Keratinocyte (primary cell): Measurements from ENCODE around the gene NPSR1. TPM values are rescaled to one million over a fixed set of nuclear protein-coding genes. Genes with fewer than 3 reads are reported as not detected.

Source experiments
- DNase-seq: peaks from one replicate; pipeline ENCODE4 v3.0.0-alpha.2; 2011; ENCODE audit warnings: low read depth, missing footprints, low spot score
- FAIRE-seq: peaks from 2 replicates; lab custom pipeline; 2011; peaks lifted over from hg19 to GRCh38; lab: Jason Lieb, UNC
- H2AFZ ChIP-seq: 2 replicates; pipeline ENCODE4 v1.6.0; 2012; ENCODE audit warnings: low read length, control low read depth, inconsistent platforms; ENCODE audit not compliant: control insufficient read depth
- H3K27ac ChIP-seq: 2 replicates; pipeline ENCODE4 v1.5.1; 2011; ENCODE audit warnings: low read length; ENCODE audit not compliant: control insufficient read depth, insufficient read depth
- H3K27me3 ChIP-seq: 3 replicates; pipeline ENCODE4 v1.6.0; 2011; ENCODE audit warnings: low read length; ENCODE audit not compliant: control insufficient read depth, insufficient read depth; ENCODE audit errors: extremely low read depth
- H3K36me3 ChIP-seq, 2 experiments: 2 replicates in 1 of 2; 3 replicates in 1 of 2; pipeline ENCODE4 v1.5.1; 2011; ENCODE audit warnings: low read length in 2 of 2, mild to moderate bottlenecking in 1 of 2; ENCODE audit not compliant: control insufficient read depth in 2 of 2, insufficient read depth in 2 of 2; ENCODE audit errors: extremely low read depth in 1 of 2
- H3K4me1 ChIP-seq: 3 replicates; pipeline ENCODE4 v1.5.1; 2011; ENCODE audit warnings: low read length; ENCODE audit not compliant: control insufficient read depth, insufficient read depth; ENCODE audit errors: extremely low read depth
- H3K4me2 ChIP-seq: 3 replicates; pipeline ENCODE4 v1.6.0; 2011; ENCODE audit warnings: low read depth, low read length; ENCODE audit not compliant: control insufficient read depth, insufficient read depth; ENCODE audit errors: extremely low read depth
- H3K4me3 ChIP-seq, 3 experiments: fragments of 200-600 bp in 1 of 3; sonication (generic) in 1 of 3; 2 replicates in 2 of 3; 3 replicates in 1 of 3; pipeline ENCODE4 v1.5.1; 2011 to 2016; ENCODE audit warnings: low read length in 3 of 3, mild to moderate bottlenecking in 3 of 3, control low read depth in 2 of 3, inconsistent platforms in 1 of 3, low read depth in 1 of 3, mixed read lengths in 1 of 3, mixed run types in 1 of 3, moderate library complexity in 1 of 3; ENCODE audit not compliant: control insufficient read depth in 2 of 3, insufficient read depth in 2 of 3; ENCODE audit errors: extremely low read depth in 1 of 3
- H3K79me2 ChIP-seq: 2 replicates; pipeline ENCODE4 v1.6.0; 2012; ENCODE audit warnings: low read length; ENCODE audit not compliant: control insufficient read depth, insufficient read depth
- H3K9ac ChIP-seq: 3 replicates; pipeline ENCODE4 v1.6.0; 2011; ENCODE audit warnings: low read length; ENCODE audit not compliant: control insufficient read depth, insufficient read depth; ENCODE audit errors: extremely low read depth
- H3K9me1 ChIP-seq: 3 replicates; pipeline ENCODE4 v1.6.0; 2011; ENCODE audit warnings: low read length; ENCODE audit not compliant: control insufficient read depth, insufficient read depth; ENCODE audit errors: extremely low read depth
- H3K9me3 ChIP-seq: 2 replicates; pipeline ENCODE4 v1.5.1; 2012; ENCODE audit warnings: low read depth, low read length; ENCODE audit not compliant: control insufficient read depth
- H4K20me1 ChIP-seq: 3 replicates; pipeline ENCODE4 v1.6.0; 2011; ENCODE audit warnings: low read length; ENCODE audit not compliant: control insufficient read depth, insufficient read depth; ENCODE audit errors: extremely low read depth
- EZH2 ChIP-seq: IDR thresholded peaks from one replicate; pipeline ENCODE4 v1.6.1; 2012; ENCODE audit warnings: inconsistent platforms, mild to moderate bottlenecking, low read length, moderate library complexity
- dilution Hi-C: fragments of 300-500 bp; cut with MboI; formaldehyde crosslinking; loops from one replicate; pipeline ENCODE4 v1.7.0; 2020; ENCODE audit warnings: low sequenced_read_pairs; ENCODE audit not compliant: extremely low pct_ligation_motif_present
- polyA plus RNA-seq, 5 experiments: library from polyadenylated mRNA; depleted of rRNA in 3 of 5; stranded (reverse) in 3 of 5; stranded (forward) in 1 of 5; unstranded in 1 of 5; fragments of >200 nt; gene quantifications; 1 replicate in 1 of 5; 2 replicates in 3 of 5; 3 replicates in 1 of 5; pipeline versions ENCODE4 v1.2.1 to v1.2.3, GENCODE V29; 2011 to 2012; ENCODE audit warnings: missing spikeins in 2 of 5, low read depth in 1 of 5, low replicate concordance in 1 of 5
- TF ChIP-seq, protein P1 (sequence below), 3 experiments: IDR thresholded peaks in 1 of 3; conservative IDR thresholded peaks in 1 of 3; optimal IDR thresholded peaks in 1 of 3; 2 replicates in 2 of 3; 3 replicates in 1 of 3; pipeline versions ENCODE3 to v1.5.1; 2011; ENCODE audit warnings: low read length in 3 of 3, mild to moderate bottlenecking in 3 of 3, moderate library complexity in 2 of 3, control low read depth in 1 of 3, inconsistent platforms in 1 of 3; ENCODE audit not compliant: insufficient read depth in 2 of 3; ENCODE audit errors: extremely low read depth in 1 of 3

The NPSR1 gene
- polyA plus RNA-seq, 1 donor (not counting 4 experiments of a cell fraction or from before 2014, with no cell fraction given) = not detected

- TF ChIP-seq, protein P1, sequence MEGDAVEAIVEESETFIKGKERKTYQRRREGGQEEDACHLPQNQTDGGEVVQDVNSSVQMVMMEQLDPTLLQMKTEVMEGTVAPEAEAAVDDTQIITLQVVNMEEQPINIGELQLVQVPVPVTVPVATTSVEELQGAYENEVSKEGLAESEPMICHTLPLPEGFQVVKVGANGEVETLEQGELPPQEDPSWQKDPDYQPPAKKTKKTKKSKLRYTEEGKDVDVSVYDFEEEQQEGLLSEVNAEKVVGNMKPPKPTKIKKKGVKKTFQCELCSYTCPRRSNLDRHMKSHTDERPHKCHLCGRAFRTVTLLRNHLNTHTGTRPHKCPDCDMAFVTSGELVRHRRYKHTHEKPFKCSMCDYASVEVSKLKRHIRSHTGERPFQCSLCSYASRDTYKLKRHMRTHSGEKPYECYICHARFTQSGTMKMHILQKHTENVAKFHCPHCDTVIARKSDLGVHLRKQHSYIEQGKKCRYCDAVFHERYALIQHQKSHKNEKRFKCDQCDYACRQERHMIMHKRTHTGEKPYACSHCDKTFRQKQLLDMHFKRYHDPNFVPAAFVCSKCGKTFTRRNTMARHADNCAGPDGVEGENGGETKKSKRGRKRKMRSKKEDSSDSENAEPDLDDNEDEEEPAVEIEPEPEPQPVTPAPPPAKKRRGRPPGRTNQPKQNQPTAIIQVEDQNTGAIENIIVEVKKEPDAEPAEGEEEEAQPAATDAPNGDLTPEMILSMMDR (optimal IDR thresholded peaks at IDR 0.05 in 1 of 3, IDR thresholded peaks at IDR 0.05 in 1 of 3, conservative IDR thresholded peaks at IDR 0.05 in 1 of 3; ENCODE audit: extremely low read depth in 1 of 3, insufficient read depth in 2 of 3, low read length in 3 of 3) = no peak
- no peak for TF ChIP-seq EZH2
Observed at GRCh38 chr7:34723338-34723737, 65.3 kb downstream of the NPSR1 start.

GRCh38 chr7:34723866-34724490, 66.0 kb downstream of the NPSR1 start:
- H3K27ac ChIP-seq = no peak overlapping the region
- H3K4me3 ChIP-seq = no peak overlapping the region
- no peak overlapping the region for H3K9ac ChIP-seq
- H3K27me3 ChIP-seq = no peaks in the 10 kb centered on the region
- no peaks in the 10 kb centered on the region for H3K36me3 ChIP-seq
- no peak overlapping the region for H2AFZ ChIP-seq
- no peaks in the 10 kb centered on the region for H3K9me1 ChIP-seq
- no peaks in the 10 kb centered on the region for H3K9me3 ChIP-seq
- dilution Hi-C loops = no loop called here
- TF ChIP-seq EZH2 = no peak
- TF ChIP-seq, protein P1 (optimal IDR thresholded peaks at IDR 0.05 in 1 of 3, IDR thresholded peaks at IDR 0.05 in 1 of 3, conservative IDR thresholded peaks at IDR 0.05 in 1 of 3; ENCODE audit: extremely low read depth in 1 of 3, insufficient read depth in 2 of 3, low read length in 3 of 3) = no peak
- H3K4me2 ChIP-seq = no peak overlapping the region
- no peak for DNase-seq
- H4K20me1 ChIP-seq = no peaks in the 10 kb centered on the region
- H3K4me1 ChIP-seq = no peaks in the 10 kb centered on the region
- no peak for FAIRE-seq
- H3K79me2 ChIP-seq = no peaks in the 10 kb centered on the region

More at GRCh38 chr7:34723338-34723737, 65.3 kb downstream of the NPSR1 start:
- H3K9me1 ChIP-seq = no peaks in the 10 kb centered on the region
- H3K36me3 ChIP-seq = no peaks in the 10 kb centered on the region
- no peaks in the 10 kb centered on the region for H3K79me2 ChIP-seq
- H3K9ac ChIP-seq = no peak overlapping the region
- H3K4me1 ChIP-seq = no peaks in the 10 kb centered on the region
- DNase-seq (no peak), FAIRE-seq (no peak)
- no peaks in the 10 kb centered on the region for H3K27me3 ChIP-seq
- no peak overlapping the region for H3K4me3 ChIP-seq
- no peaks in the 10 kb centered on the region for H3K9me3 ChIP-seq
- H4K20me1 ChIP-seq = no peaks in the 10 kb centered on the region
- H3K27ac ChIP-seq = no peak overlapping the region
- H3K4me2 ChIP-seq = no peak overlapping the region
- no peak overlapping the region for H2AFZ ChIP-seq
- dilution Hi-C loops = no loop called here
